HEK293T (cell line): ENCODE results near the gene HTR1D.

Experiments
- CTCF ChIA-PET: fragments of 350-600 bp; formaldehyde crosslinking; extraction: SDS; loops from one replicate; lab custom pipeline; 2021; ENCODE audit warnings: antibody characterized with exemption, inconsistent platforms; lab: Yijun Ruan, JAX
- POLR2A ChIA-PET: fragments of 350-600 bp; formaldehyde crosslinking; extraction: SDS; loops from one replicate; lab custom pipeline; 2020; ENCODE audit warnings: antibody characterized with exemption, inconsistent platforms; lab: Yijun Ruan, JAX
- DNase-seq: peaks from one replicate; pipeline ENCODE4 v3.0.0; 2012; ENCODE audit warnings: mixed read lengths; ENCODE audit errors: extremely low spot score
- ARNT ChIP-seq: fragments of 450-650 bp; IDR thresholded peaks from 2 replicates; pipeline ENCODE4 v1.6.1; 2017; ENCODE audit warnings: mild to moderate bottlenecking
- BHLHE40 ChIP-seq: fragments of 450-650 bp; IDR thresholded peaks from 2 replicates; pipeline ENCODE4 v1.6.1; 2016; ENCODE audit warnings: mild to moderate bottlenecking, moderate library complexity, borderline replicate concordance
- CTBP1 ChIP-seq: fragments of 450-650 bp; IDR thresholded peaks from 2 replicates; pipeline ENCODE4 v1.6.1; 2016; ENCODE audit warnings: borderline replicate concordance
- ELF4 ChIP-seq: fragments of 450-650 bp; IDR thresholded peaks from 2 replicates; pipeline ENCODE4 v1.6.1; 2017; ENCODE audit warnings: antibody characterized with exemption
- FOXA1 ChIP-seq: fragments of 450-650 bp; IDR thresholded peaks from 2 replicates; pipeline ENCODE4 v1.6.1; 2016; ENCODE audit warnings: mild to moderate bottlenecking
- FOXK2 ChIP-seq: fragments of 450-650 bp; IDR thresholded peaks from 2 replicates; pipeline ENCODE4 v1.6.1; 2016; ENCODE audit warnings: mild to moderate bottlenecking
- FOXM1 ChIP-seq: fragments of 450-650 bp; IDR thresholded peaks from 2 replicates; pipeline ENCODE4 v1.6.1; 2017; ENCODE audit warnings: mild to moderate bottlenecking, borderline replicate concordance
- HDGF ChIP-seq: fragments of 450-650 bp; IDR thresholded peaks from 2 replicates; pipeline ENCODE4 v1.6.1; 2017; ENCODE audit warnings: antibody characterized with exemption, borderline replicate concordance
- L3MBTL2 ChIP-seq: fragments of 450-650 bp; conservative IDR thresholded peaks from 2 replicates; pipeline ENCODE4 v1.6.1; 2016; ENCODE audit warnings: mild to moderate bottlenecking
- LEF1 ChIP-seq: fragments of 450-650 bp; IDR thresholded peaks from 2 replicates; pipeline ENCODE4 v1.6.1; 2017; ENCODE audit warnings: mild to moderate bottlenecking, borderline replicate concordance
- NFRKB ChIP-seq: fragments of 450-650 bp; IDR thresholded peaks from 2 replicates; pipeline ENCODE4 v1.6.1; 2016; ENCODE audit warnings: mild to moderate bottlenecking, moderate library complexity
- PKNOX1 ChIP-seq: fragments of 450-650 bp; IDR thresholded peaks from 2 replicates; pipeline ENCODE4 v1.6.1; 2016
- SP1 ChIP-seq: fragments of 450-650 bp; IDR thresholded peaks from 2 replicates; pipeline ENCODE4 v1.6.1; 2017
- SUZ12 ChIP-seq: fragments of 450-650 bp; IDR thresholded peaks from 2 replicates; pipeline ENCODE4 v1.6.1; 2016; ENCODE audit warnings: mild to moderate bottlenecking
- TARDBP ChIP-seq: fragments of 450-650 bp; IDR thresholded peaks from 2 replicates; pipeline ENCODE4 v1.6.1; 2016
- ZNF384 ChIP-seq: fragments of 450-650 bp; IDR thresholded peaks from 2 replicates; pipeline ENCODE4 v1.6.1; 2016

The HTR1D gene

GRCh38 chr1:23177438-23178380 lies 39.6 kb downstream of the HTR1D start:
- ChIA-PET CTCF (interaction anchor here (1.8 to 2.1 kb wide), 2 partner anchors 8 to 76 kb away, joined by 4 to 7 read pairs; no protein-coding TSS in a partner anchor), POLR2A (interaction anchor here (1.4 to 2.6 kb wide), 3 partner anchors 9 to 90 kb away, joined by 3 to 28 read pairs (median 4); partner anchors contain the start of gene LUZP1)
- DNase-seq = peak; percentile 74
- no peak for TF ChIP-seq ZNF384
- TF ChIP-seq SP1 = no peak
- TF ChIP-seq BHLHE40 = no peak
- TF ChIP-seq ELF4 = no peak
- TF ChIP-seq FOXK2 = no peak
- TF ChIP-seq L3MBTL2 = peak; percentile 47; the same call in 1 of the 2 replicates

DNA sequence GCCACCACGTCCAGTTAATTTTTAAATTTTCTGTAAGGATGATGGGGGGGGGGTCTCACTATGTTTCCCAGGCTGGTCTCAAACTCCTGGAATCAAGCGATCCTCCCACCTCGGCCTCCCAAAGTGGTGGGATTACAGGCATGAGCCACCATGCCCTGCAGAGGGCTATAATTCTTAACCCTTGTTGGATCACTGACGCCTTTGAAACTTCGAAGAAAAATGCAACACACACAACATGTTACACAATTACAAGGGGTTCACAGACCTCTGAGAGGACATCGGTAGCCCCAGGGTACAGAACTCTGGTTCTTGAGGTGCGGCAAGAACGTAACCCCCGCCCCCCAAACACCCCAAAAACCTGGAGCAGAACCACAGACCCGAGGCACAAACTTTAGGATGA lies 40.3 kb downstream of the HTR1D start:
- no peak for TF ChIP-seq SP1
- TF ChIP-seq ARNT = no peak
- no peak for TF ChIP-seq HDGF
- no peak for TF ChIP-seq LEF1
- DNase-seq = no peak
- CTCF ChIA-PET = no interaction called here
- POLR2A ChIA-PET = interaction anchor here (1.4 to 2.6 kb wide), 3 partner anchors 8 to 89 kb away, joined by 3 to 28 read pairs (median 4); partner anchors contain the start of gene LUZP1

DNA sequence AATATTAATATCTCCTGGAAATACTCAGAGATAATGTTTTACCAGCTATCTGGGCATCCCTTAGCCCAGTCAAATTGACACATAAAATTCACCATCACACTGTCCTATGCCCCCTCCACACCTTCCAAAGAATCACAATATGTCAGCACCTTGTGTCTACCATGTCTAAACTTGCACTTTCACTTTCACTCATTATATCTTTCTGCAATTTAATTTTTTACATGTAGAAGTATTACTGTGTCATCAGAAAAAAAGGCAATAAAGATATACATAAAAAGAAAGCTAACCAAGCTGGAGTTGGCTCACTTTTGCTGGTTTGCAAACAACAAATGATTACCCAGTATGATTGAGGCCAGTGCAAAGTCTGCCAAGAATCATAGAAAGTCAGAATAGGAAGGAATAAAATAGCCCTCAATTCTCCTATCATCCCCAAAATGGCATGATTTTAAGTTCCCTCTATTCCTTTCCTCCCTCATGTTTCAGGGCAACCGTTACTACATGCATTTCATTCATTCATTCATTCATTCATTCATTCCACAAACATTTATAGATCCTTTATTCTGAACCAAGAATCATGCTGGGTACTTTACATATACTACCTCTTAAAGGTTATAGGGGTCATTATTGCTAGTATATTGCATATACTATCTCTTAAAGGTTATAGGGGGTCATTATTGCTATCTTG lies 42.7 kb downstream of the HTR1D start:
- ChIA-PET CTCF (interaction anchor here (1.1 to 1.7 kb wide), 2 partner anchors 11 to 76 kb away, joined by 3 to 5 read pairs; no protein-coding TSS in a partner anchor), POLR2A (no interaction called here)
- TF ChIP-seq HDGF (no peak), NFRKB (no peak), SP1 (no peak), ZNF384 (no peak), FOXA1 (no peak), PKNOX1 (no peak), SUZ12 (no peak), ARNT (no peak), FOXM1 (no peak), FOXK2 (no peak), BHLHE40 (no peak)
- DNase-seq = no peak

DNA sequence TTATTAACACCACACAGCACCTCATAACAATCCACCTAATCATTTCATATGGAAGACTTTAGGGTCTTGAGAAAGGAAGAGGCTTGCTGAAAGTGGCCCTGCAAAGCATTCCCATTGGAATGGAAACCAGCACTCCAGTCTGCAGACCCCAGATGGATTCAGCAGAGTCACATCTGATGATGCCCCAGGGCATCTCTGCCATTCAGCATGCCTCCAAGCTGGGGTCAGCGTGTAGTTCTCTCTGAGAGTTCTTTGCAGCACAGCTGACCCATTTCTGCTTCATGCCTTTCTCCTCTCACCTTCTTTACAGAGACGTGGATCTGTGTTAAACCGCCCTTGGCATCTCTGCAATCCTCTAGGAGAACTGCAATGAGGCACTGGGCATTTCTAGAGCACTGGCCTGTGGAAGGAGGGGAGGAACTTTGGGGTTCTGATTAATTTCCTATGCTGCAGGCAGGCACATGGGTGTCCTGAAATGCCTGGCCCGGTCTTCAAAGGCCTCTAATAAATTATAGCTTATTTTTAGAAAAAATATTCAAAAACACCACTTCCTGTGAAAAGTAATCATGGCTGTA lies 46.0 kb downstream of the HTR1D start:
- ChIA-PET POLR2A (no interaction called here), CTCF (no interaction called here)
- no peak for DNase-seq
- TF ChIP-seq ELF4 = no peak

DNA sequence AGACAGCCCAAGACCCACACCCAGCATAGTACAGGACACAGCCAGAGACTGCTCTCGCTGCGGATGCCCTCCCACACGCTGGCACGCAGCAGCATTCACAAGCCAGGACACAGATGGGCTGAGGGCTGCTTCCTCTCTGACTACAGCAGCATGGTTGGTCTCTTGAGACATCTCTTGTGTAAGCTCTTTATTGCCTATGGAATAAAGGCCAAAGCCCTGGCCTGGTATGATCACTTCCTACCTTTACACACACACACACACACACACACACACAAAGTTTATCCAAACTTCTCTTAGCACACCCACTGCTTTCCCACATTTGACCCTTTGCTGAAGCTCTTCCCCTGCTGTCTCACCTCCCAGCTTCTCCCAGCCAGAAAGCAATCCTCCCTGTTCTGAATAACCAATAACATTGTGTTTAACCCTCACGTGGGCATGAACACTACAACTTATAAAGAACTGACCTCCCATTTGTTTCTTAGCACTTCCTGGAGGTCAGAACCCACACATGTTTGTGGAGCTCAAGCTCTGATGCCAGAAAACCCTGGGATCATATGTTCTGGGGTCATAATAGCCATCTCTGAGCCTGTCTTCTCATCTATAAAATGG lies 47.5 kb downstream of the HTR1D start:
- TF ChIP-seq TARDBP = no peak
- TF ChIP-seq BHLHE40 = no peak
- no peak for TF ChIP-seq ELF4
- TF ChIP-seq CTBP1 = no peak
- TF ChIP-seq NFRKB = no peak
- no peak for TF ChIP-seq SUZ12
- TF ChIP-seq L3MBTL2 = no peak
- TF ChIP-seq ZNF384 = no peak
- TF ChIP-seq ARNT = no peak
- TF ChIP-seq FOXM1 = no peak
- no peak for TF ChIP-seq FOXK2
- no peak for TF ChIP-seq FOXA1
- no peak for TF ChIP-seq PKNOX1
- TF ChIP-seq LEF1 = no peak
- no peak for TF ChIP-seq HDGF
- POLR2A ChIA-PET = interaction anchor here (0.6 to 3.4 kb wide), 7 partner anchors 8 to 191 kb away, joined by 3 to 28 read pairs (median 5); no protein-coding TSS in a partner anchor
- peak; percentile 37 for DNase-seq
- CTCF ChIA-PET = interaction anchor here (0.6 to 1.4 kb wide), 4 partner anchors 9 to 828 kb away, joined by 3 to 6 read pairs (median 4); no protein-coding TSS in a partner anchor

- POLR2A ChIA-PET = interaction anchor here (0.6 to 3.4 kb wide), 8 partner anchors 9 to 190 kb away, joined by 3 to 28 read pairs (median 4); no protein-coding TSS in a partner anchor
- CTCF ChIA-PET = interaction anchor here (1.0 to 1.4 kb wide), 3 partner anchors 9 to 70 kb away, joined by 4 to 6 read pairs (median 4); no protein-coding TSS in a partner anchor
- TF ChIP-seq FOXA1 (no peak), L3MBTL2 (peak; percentile 18; the same call in 1 of the 2 replicates)
- DNase-seq = no peak
These were observed 48.1 kb downstream of the HTR1D start for GRCh38 chr1:23169195-23169575.
